Measurements from ENCODE around the gene PARD3.

Gene PARD3

DNA sequence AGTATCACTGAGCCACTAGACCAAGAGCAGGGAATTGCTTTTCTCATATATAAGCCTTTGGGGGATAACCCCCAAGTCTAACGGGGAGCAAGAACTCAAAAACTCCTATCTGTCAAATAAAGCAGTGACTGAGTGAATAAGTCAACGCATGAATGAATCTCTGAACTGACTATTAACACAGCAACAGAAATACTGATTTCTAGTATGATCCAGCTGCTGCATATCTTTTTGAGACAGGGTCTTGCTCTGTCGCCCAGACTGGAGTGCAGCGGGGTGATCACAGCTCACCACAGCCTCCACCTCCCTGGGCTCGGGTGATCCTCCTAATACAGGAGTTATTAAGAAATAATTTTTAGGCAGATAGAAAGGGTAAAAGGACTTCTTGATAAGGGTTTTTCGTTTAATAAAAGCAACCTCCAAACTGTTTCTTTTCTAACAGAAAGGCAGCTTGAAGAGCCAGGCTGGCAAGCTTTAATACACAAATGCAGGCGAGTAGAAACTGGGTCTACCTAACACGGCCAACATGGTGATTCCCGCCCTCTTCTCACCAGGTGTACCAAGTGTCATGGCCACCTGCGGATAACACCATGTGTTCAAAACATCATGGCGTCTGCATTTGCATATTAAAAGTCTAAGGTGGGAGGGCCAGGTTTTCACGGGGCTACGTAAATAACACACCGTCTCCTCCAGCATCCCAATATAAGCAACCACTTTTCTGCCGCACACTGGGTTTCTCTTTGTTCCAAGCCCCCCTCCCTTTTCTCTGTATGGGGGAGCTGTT is 631.9 kb downstream of the PARD3 start:
- H3K4me3 ChIP-seq (ENCODE audit: low read depth, low read length): no peak overlapping the region
- DNase-seq (ENCODE audit: low read depth): no peak
- TF ChIP-seq, protein P1, sequence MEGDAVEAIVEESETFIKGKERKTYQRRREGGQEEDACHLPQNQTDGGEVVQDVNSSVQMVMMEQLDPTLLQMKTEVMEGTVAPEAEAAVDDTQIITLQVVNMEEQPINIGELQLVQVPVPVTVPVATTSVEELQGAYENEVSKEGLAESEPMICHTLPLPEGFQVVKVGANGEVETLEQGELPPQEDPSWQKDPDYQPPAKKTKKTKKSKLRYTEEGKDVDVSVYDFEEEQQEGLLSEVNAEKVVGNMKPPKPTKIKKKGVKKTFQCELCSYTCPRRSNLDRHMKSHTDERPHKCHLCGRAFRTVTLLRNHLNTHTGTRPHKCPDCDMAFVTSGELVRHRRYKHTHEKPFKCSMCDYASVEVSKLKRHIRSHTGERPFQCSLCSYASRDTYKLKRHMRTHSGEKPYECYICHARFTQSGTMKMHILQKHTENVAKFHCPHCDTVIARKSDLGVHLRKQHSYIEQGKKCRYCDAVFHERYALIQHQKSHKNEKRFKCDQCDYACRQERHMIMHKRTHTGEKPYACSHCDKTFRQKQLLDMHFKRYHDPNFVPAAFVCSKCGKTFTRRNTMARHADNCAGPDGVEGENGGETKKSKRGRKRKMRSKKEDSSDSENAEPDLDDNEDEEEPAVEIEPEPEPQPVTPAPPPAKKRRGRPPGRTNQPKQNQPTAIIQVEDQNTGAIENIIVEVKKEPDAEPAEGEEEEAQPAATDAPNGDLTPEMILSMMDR (IDR thresholded peaks at IDR 0.05; ENCODE audit: insufficient read depth, low read depth, low read length, missing control alignments): no peak

DNA sequence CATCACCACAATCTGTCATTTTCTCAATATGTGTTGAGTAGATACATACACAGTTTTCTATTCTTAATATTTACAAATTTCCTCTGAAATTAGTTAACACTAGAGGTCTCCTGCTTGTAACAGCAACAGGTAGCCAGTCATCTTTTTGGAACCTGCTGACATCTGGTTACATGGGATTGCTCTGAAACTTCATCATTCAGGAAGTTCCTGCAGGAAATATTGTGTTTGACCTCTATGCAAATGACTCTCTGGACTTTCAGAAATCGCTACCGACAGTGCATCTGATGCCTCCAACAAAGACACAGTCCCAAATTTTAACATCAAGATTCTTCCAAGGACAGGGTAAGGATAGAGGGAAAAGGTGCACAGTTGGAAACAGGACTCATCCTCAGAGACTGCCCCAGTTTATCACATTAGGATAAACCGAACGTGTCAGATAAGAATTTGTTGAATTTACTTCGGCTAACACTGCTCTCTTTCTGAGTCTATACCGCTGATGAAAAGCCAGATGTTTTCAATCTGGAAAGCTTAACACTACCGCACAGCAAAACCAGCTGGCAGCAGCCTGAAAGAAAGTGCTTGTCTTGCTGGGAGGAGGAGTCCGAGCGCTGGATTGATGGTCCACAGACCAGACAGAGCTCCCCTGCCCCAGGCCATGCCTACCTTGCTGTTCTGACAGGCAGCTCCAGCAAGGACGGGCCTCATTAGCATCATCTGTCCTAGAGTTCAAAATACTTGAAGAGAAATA is 633.4 kb downstream of the PARD3 start:
- TF ChIP-seq, protein P1 (IDR thresholded peaks at IDR 0.05; ENCODE audit: insufficient read depth, low read depth, low read length, missing control alignments): no peak
- H3K4me3 ChIP-seq (ENCODE audit: low read depth, low read length): no peak overlapping the region
- no peak for DNase-seq (ENCODE audit: low read depth)

DNA sequence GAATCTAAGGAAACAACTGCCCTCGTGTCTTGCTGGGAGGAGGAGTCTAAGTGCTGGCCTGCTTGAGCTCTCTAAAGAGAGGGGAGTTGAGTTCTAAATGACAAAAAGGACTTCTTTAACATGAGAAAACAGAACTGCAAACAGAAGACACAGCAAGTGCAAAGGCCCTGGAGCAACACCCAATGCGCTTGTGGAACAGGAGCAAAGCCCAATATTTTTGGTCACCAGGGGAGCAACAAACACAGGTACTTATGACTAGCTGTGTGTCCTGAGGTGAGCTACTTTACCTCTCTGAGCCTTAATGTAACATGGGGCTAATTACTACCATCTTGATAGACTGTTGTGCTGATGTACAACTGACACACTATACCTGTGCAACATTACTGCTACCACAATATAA is 634.3 kb downstream of the PARD3 start:
- no peak overlapping the region for H3K4me3 ChIP-seq (ENCODE audit: low read depth, low read length)
- TF ChIP-seq, protein P1 (IDR thresholded peaks at IDR 0.05; ENCODE audit: insufficient read depth, low read depth, low read length, missing control alignments): no peak
- DNase-seq (ENCODE audit: low read depth): no peak

DNA sequence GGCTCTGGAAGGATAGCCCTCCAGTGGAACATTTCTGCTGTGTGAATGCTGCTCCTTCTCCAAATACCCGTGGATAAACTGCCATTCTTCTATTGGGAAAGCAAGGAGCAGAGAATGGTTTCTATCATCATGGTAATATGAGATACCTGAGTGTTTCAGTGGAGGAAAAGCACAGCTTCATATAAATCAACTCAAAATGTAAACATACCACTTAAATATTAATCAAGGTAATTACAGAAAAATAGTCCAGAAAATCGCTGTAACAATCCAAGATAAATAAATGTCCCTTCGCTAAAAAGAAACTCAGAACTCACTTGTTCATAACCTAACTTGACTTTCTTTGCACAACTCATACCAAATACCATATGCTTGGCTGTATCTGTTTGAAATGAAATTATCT is 635.8 kb downstream of the PARD3 start:
- no peak overlapping the region for H3K4me3 ChIP-seq (ENCODE audit: low read depth, low read length)
- DNase-seq (ENCODE audit: low read depth): no peak
- TF ChIP-seq, protein P1 (IDR thresholded peaks at IDR 0.05; ENCODE audit: insufficient read depth, low read depth, low read length, missing control alignments): no peak

DNA sequence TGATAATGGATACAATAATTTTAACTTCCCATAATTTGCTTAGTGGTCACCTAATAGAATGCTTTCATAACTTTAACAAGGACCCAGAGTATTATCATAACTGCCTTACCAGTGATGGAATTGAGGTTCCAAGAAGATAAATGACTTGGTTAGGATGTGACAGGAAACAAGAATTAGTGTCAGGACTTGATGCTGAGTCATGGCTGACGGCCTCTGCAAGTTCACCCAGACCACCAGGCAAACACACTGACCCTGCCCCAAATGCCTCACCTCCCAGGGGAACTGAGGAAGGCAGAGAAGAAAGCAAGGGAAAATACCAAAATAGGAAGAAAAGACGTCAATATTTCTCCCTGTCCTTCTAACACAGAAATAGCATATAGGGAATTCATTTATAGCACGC is 636.3 kb downstream of the PARD3 start:
- DNase-seq (ENCODE audit: low read depth): no peak
- TF ChIP-seq, protein P1 (IDR thresholded peaks at IDR 0.05; ENCODE audit: insufficient read depth, low read depth, low read length, missing control alignments): no peak
- no peak overlapping the region for H3K4me3 ChIP-seq (ENCODE audit: low read depth, low read length)

DNA sequence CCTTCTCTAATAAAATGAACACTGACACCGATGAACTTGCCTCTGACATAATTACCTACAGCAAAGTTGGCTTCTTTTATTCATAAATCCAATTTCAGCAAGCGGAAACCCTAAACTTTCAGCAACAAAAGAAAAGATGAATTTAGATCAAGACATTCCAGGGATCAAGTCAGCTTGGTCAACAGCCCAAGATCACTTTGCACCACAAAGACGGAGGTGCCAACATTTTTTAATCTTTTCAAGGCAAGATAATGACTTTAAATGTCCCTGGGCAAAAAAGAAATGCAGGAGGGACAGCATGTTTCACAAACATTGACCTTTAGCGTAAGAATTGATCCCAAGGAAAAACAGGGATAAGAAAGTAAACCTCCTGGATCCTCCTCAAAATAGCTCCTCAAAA is 636.9 kb downstream of the PARD3 start:
- no peak overlapping the region for H3K4me3 ChIP-seq (ENCODE audit: low read depth, low read length)
- no peak for DNase-seq (ENCODE audit: low read depth)
- TF ChIP-seq, protein P1 (IDR thresholded peaks at IDR 0.05; ENCODE audit: insufficient read depth, low read depth, low read length, missing control alignments): no peak
